Activated T-cell treated with anti-CD3 and anti-CD28 coated beads for 48 hours (primary cell): ENCODE data around the gene ZNF428.
"Not testable (repeated sequence)": the region's sequence is repeated elsewhere in the genome, so short reads cannot be mapped to it uniquely, and the experiment has no call there.

Experiments used
- DNase-seq: peaks from one replicate; pipeline ENCODE4 v3.0.0-alpha.2; 2020; ENCODE audit warnings: low read depth

The ZNF428 gene

GRCh38 chr19:43619262-43620060 is at the start of gene ZNF428:
Gene ZNF428, minus strand, starts transcription at chr19:43619629. Its CDS starts 5,325 bp downstream, at chr19:43614304.
- DNase-seq, result peak; percentile 88

GRCh38 chr19:43668406-43669109 is 49.1 kb upstream of the ZNF428 start:
- DNase-seq, result peak; percentile 92

GRCh38 chr19:43667876-43668405 is 48.5 kb upstream of the ZNF428 start:
- no peak for DNase-seq

- no peak for DNase-seq
These were observed 47.9 kb upstream of the ZNF428 start for GRCh38 chr19:43667126-43667875.

- no peak for DNase-seq
These were observed 44.6 kb upstream of the ZNF428 start for GRCh38 chr19:43664018-43664417.

- DNase-seq, result no peak
These were observed 43.1 kb upstream of the ZNF428 start for GRCh38 chr19:43662487-43662886.

GRCh38 chr19:43660971-43661360 is 41.5 kb upstream of the ZNF428 start:
- no peak for DNase-seq

- DNase-seq, result no peak
These were observed 41.0 kb upstream of the ZNF428 start for GRCh38 chr19:43660301-43660970.

GRCh38 chr19:43658494-43658893 is 39.1 kb upstream of the ZNF428 start:
- no peak for DNase-seq

GRCh38 chr19:43658001-43658400 is 38.6 kb upstream of the ZNF428 start:
- no peak for DNase-seq

- no peak for DNase-seq
These were observed 37.0 kb upstream of the ZNF428 start for GRCh38 chr19:43656436-43656835.

GRCh38 chr19:43652546-43652874 is 33.1 kb upstream of the ZNF428 start:
- no peak for DNase-seq

GRCh38 chr19:43651758-43652545 is 32.5 kb upstream of the ZNF428 start:
- peak; percentile 28 for DNase-seq

GRCh38 chr19:43650276-43650675 is 30.8 kb upstream of the ZNF428 start:
- not testable (repeated sequence) for DNase-seq

GRCh38 chr19:43649514-43649913 is 30.1 kb upstream of the ZNF428 start:
- DNase-seq, result no peak

- no peak for DNase-seq
These were observed 29.2 kb upstream of the ZNF428 start for GRCh38 chr19:43648633-43649032.

- DNase-seq, result no peak
These were observed 24.8 kb upstream of the ZNF428 start for GRCh38 chr19:43644181-43644580.

- DNase-seq, result no peak
These were observed 23.9 kb upstream of the ZNF428 start for GRCh38 chr19:43643326-43643725.

GRCh38 chr19:43642531-43642930 is 23.1 kb upstream of the ZNF428 start:
- DNase-seq, result no peak

GRCh38 chr19:43641333-43641732 is 21.9 kb upstream of the ZNF428 start:
- DNase-seq, result no peak

GRCh38 chr19:43640424-43640757 is 21.0 kb upstream of the ZNF428 start:
- no peak for DNase-seq
